GM10266 (cell line): ENCODE results near the gene DES.

Source experiments
- DNase-seq: peaks from one replicate; pipeline ENCODE4 v3.0.0; 2012; ENCODE audit errors: extremely low spot score
- TF ChIP-seq, protein P1 (sequence below): IDR thresholded peaks from 2 replicates; pipeline ENCODE4 v1.5.1; 2012; ENCODE audit warnings: mild to moderate bottlenecking, low read depth; ENCODE audit not compliant: control insufficient read depth, insufficient read depth; ENCODE audit errors: missing control alignments

Gene DES

DNA sequence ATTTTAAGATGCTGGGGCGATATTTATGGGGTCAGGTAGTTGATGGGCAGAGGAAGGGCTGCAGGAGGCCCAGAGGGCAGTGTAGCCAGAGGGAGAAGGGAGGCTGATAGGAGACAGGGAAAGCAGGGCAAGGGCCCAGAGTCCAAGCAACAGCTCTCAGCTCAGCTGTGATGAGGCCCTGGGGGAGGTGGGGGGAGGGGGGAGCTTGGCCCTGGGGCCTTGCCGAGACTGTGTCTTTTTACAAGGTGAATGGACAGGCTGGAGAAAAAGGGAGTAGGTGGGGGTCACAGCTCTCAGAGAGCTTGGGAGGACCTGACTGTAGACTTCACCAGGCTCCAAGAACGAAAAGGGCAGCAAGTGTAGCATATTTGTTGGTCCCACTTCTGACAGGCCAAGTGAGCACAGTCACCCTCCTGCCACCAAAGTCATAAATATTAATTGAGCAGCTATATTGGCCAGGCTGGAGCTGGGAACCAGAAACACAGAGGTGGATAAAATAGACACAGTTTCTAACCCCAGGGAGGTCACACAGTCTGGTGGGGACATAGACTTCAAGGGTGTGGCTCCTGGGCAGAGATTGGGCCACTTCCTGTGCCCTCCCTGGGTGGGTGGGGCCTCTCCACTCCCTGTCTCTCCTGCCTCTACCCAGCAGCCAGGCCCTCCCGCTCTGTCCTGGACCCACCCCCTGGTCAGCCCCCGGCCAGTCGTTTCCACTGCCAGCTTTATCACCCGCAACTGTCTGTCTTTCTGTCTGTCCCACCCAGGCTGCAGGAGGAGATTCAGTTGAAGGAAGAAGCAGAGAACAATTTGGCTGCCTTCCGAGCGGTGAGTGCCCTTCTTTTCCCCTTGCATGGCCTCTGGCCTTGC lies 1.4 kb downstream of the DES start:
- DNase-seq = no peak
- TF ChIP-seq, protein P1, sequence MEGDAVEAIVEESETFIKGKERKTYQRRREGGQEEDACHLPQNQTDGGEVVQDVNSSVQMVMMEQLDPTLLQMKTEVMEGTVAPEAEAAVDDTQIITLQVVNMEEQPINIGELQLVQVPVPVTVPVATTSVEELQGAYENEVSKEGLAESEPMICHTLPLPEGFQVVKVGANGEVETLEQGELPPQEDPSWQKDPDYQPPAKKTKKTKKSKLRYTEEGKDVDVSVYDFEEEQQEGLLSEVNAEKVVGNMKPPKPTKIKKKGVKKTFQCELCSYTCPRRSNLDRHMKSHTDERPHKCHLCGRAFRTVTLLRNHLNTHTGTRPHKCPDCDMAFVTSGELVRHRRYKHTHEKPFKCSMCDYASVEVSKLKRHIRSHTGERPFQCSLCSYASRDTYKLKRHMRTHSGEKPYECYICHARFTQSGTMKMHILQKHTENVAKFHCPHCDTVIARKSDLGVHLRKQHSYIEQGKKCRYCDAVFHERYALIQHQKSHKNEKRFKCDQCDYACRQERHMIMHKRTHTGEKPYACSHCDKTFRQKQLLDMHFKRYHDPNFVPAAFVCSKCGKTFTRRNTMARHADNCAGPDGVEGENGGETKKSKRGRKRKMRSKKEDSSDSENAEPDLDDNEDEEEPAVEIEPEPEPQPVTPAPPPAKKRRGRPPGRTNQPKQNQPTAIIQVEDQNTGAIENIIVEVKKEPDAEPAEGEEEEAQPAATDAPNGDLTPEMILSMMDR = no peak

DNA sequence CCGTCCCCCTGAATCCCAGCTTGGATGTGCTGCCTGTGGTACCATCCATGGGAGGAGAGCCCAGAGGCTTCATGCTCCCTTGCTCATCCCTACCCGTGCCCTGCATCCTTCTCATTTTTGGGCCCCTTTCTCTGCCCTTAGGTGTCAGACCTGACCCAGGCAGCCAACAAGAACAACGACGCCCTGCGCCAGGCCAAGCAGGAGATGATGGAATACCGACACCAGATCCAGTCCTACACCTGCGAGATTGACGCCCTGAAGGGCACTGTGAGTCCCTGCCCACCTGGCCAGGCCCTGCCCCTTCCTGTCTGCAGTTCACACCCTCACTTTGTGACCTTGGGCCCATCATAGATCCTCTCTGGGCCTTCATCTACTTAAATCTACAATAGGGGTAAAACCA lies 2.5 kb downstream of the DES start:
- no peak for DNase-seq
- TF ChIP-seq, protein P1 = no peak

DNA sequence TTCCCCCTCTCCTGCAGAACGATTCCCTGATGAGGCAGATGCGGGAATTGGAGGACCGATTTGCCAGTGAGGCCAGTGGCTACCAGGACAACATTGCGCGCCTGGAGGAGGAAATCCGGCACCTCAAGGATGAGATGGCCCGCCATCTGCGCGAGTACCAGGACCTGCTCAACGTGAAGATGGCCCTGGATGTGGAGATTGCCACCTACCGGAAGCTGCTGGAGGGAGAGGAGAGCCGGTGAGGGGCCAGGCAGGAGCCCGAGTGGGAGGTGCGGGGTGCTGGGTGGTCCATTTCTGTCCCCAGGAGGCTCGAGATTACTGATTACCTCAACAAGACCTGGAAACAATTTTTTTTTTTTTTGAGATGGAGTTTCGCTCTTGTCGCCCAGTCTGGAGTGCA lies 3.1 kb downstream of the DES start:
- no peak for DNase-seq
- TF ChIP-seq, protein P1 = no peak

DNA sequence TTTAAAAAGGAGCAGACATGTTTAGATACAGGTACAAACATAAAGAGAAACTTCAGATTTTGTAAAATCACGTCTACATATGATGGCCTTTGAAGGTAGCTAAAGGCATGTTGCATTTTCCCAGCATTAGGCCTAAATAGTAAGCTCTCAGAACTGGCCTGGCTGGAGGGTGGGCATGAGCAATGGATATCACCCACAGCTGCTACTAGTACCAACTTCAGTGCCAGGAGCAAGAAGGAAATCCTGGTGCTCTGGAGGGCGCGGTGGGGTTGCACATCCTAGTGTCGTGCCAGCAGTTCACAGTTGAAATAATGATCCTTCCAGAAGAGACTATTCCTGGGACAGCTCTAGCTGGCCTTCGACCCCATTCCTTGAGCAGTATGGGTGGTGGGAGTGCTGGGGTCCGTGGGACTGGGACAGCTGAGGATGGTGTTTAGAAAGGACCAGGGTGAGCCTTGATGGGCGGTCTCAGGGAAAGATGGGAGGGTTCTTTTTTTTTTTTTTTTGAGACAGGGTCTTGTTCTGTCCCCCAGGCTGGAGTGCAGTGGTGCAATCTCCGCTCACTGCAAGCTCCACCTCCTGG lies 4.9 kb downstream of the DES start:
- DNase-seq = no peak
- TF ChIP-seq, protein P1 = no peak

DNA sequence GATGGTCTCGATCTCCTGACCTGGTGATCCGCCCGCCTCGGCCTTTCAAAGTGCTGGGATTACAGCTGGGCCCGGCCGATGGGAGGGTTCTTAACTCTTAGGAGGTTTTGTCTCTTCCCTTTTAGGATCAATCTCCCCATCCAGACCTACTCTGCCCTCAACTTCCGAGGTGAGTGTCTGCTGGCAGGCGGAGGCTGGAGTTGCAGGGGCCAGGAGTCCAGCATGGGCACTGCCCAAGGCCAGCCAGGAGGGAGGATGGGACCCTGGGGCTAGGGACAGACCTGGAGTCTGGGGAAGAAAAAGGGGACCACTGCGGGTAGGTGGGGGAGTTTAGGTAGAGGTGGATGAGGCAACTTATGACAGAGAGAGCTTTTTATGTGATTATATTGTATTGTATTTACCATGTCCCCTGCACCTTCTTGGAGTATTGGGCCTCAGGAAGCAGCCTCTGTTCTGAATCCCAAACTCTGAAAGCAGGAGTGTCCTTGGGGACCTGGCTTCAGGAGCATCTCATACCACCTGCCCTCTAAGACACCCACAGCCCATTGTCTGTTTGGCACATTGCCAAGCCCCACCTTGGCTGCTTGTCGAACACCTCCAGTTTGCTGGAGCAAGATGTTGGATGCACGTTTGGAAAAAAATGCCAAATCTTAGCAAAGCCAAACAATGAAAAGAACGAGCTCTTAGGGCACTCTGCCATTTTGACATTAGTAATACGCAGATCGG lies 5.6 kb downstream of the DES start:
- TF ChIP-seq, protein P1 = no peak
- DNase-seq = no peak

DNA sequence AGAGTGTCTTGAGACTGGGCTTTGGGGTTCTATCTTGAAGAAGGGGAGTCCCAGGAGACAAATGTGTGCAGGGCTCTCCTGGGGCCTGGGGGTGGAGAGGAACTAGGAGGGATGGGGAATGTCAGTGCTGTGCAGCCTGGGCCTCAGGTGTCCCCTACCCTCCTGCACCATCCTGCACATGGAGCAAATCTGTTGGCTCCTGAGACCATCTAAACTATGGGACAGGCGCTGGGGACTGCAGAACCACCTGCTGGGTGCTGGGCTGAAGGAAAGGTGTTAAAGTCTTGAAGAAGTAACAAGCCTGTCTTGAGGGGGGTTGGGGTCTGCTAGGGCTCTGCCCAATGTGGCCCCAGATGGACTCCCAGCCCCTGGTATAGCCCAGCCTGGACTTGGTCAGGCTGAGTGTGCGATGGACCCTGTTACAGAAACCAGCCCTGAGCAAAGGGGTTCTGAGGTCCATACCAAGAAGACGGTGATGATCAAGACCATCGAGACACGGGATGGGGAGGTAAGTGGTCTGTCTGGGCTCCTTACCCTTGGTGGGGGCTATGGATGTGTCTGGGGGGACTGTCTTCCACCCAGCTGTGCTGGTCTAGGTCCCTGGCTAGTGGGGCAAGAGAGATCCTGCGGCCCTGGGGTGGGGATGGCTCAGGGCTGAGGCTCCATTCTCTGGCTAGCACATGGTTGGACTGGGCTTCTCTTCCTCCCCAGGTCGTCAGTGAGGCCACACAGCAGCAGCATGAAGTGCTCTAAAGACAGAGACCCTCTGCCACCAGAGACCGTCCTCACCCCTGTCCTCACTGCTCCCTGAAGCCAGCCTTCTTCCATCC lies 7.3 kb downstream of the DES start:
- TF ChIP-seq, protein P1 = no peak
- DNase-seq = no peak
